Stimulated activated CD8-positive, alpha-beta memory T cell treated with anti-CD3 and anti-CD28 coated beads, Interleukin-7, amount 100 ng/mL, for 4 hours (primary cell): ENCODE results near the gene TRIM2.

Source experiments
- DNase-seq, 2 donors: peaks; one replicate each; pipeline ENCODE4 v3.0.0-alpha.2; 2020; ENCODE audit warnings: low read depth in 2 of 2

The TRIM2 gene

DNA sequence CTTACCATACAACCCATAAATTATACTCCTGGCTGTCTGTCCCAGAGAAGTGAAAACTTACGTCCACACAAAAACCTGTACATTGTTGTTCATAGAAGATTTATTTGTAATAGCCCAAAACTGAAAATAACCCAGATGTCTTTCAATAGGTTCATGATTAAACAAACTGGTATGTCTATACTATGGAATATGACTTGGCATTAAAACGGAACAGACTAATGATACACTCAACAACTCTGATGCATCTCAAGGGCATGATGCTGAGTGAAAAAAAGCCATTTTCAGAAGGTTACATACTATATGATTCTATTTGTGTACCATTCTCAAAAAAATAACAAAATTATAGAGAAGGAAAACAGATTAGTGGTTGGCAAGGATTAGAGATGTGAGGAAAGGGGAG is 128.7 kb downstream of the TRIM2 start:
- DNase-seq: no peak

DNA sequence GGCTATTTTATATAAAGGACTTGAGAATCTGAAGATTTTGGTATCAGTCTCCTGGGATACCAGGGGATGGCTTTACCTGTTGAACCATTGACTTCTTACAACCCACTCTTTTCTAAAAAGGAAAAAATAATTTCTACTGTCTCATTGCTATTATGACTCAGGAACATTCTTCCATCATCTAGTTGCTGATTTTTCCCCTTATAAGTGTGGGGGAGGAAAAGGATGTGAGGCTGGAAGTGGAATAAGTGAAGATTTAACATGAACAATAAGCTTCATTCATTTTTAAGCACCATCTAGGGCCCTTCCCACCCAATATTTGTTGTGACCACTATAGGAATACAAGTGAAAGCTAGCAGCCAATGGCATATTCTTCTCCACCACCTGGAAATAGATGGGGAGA is 129.6 kb downstream of the TRIM2 start:
- no peak for DNase-seq

DNA sequence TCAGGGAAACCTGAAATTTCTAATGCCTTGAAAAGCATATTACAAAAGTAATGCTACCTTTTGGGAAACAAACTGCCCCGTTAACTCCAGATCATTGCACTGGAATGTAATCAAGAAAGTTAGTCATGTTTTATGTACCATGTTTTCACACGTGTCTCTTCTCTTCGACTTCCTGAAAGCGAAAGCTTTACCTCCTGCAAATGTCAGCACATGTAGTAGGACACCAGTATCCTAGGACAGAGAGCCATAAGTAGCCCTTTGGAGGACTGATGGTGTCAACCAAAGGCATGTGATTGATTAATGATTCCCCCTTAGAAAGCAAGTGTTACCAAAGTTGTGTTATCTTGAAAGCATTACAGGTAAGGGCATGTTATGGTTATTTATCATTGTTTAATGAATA is 131.4 kb downstream of the TRIM2 start:
- DNase-seq: no peak

- no peak for DNase-seq
These were observed 133.4 kb downstream of the TRIM2 start for GRCh38 chr4:153337686-153338085.

DNA sequence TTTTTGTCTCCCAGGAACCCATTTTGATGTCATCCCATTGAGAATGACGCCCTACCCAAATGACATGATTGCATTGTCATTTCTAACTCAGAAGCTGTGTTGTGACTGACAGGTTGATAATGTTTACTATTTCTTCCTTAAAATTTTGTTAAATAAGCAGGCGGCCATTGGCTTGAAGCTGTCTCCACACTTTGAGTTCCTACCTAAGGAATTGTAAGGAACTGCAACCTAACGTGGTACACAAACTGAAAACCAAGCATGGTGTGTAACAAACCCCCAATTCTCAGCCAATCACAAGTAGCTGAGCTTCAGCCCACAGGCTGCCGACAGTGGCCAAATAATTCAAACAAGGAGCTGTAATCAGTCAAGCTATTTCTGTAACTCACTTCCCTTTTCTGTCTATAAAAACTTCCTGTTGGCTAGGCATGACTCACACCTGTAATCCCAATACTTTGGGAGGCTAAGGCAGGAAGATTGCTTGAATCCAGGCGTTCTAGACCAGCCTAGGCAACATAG is 137.4 kb downstream of the TRIM2 start:
- no peak for DNase-seq

DNA sequence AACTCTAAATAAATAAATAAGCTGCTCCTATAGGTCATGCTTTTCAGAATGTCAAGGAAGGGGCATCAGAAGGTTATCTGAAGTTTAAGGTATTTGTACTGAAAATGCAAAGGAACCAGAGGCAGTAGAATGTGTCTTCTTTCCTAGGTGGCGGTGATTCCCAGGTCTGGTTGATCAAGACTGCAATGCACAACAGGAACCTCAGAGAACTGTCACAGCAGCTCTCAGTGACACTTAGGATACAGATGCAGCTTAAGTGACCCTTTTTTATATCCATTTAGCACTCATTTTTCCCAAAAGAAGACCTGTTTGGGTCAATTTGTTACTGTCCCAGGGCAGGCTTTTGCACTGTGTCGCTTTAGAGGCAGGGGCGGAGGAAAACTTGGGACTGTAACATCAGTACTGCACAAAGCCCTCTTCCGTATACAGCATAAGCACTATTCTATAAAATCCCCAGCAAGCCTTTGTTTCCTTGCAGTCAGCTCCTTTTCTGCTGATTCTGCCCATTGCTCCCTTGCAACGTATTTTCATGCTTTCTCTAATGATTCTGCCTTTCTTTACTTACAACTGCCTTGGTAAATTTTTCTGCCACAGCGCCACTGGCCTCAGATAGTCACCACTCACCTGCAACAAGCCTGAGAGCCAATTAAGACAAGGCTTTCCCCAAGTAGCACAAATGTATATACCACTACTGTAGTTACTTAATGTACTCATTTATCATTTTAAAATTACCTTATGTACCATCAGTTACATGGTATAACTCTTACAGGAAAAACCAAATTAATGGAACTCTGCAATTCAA is 138.7 kb downstream of the TRIM2 start:
- DNase-seq: no peak

GRCh38 chr4:153344131-153345011 is 140.1 kb downstream of the TRIM2 start, which contains the start of gene MND1:
TSS of gene MND1 (plus strand) at chr4:153344688. CDS start at chr4:153344738, 50 bp downstream.
- peak; percentile 80 to 83 for DNase-seq

GRCh38 chr4:153345012-153345981 is 141.1 kb downstream of the TRIM2 start:
- DNase-seq: peak; percentile 30 to 48

DNA sequence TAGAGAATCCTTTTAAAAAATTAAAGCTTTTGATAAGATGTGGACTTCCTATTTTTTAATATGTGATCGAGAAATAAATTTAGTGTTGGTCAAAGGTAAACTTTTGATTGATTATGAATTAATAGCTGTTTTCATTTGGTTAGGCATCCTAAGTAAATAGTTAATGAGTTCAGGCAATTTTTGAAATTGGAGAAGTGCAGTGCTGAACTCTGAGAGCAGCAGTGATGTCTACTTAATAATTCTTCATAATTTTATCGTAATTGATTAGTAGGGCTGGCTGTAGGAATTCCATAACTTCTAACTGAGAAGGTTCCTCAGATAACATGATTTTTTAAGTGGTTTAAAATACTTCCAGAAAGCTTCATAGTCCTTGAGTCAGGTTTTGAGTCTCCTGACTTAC is 141.8 kb downstream of the TRIM2 start:
- DNase-seq: no peak

- DNase-seq: no peak
These were observed 142.3 kb downstream of the TRIM2 start for GRCh38 chr4:153346563-153346962.

DNA sequence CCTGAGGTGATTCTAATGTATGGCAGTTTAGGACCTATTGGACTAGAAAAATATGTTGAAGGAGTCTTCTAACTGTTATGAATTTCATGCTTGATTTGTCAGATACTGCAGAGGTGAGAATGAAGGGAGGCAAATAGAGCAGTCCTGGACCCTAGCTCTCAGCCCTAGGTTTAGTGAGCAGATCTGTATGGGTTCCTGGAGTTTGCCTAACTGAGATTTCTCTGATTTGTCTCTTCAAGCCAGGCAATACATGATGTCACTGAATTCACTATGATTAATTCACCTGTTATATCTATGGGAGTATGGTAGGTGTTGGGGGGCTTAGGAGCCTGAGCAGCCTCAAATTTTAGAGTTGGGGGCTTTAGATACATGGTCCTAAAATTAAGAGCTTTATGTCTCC is 142.9 kb downstream of the TRIM2 start:
- DNase-seq: no peak

DNA sequence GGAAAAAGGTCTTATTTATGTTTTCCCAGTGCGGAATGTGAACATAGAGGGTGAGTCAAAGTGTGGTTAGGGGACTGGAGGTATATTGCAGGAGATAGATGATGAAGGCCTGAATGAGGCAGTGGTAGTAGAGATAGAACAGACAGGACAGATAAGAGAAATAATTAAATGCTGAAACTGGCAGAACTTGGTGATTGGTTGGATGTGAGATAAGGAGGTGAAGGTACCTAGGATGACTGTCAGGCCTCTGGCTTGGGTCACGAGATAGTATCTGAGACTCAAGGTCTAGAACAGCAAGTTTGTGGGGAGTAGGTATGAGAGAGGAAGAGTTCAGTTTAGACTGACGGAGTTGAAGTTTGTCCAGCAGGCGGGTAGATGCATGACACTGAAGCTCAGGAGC is 143.8 kb downstream of the TRIM2 start:
- DNase-seq: no peak

- DNase-seq: no peak
These were observed 145.1 kb downstream of the TRIM2 start for GRCh38 chr4:153349206-153349805.

DNA sequence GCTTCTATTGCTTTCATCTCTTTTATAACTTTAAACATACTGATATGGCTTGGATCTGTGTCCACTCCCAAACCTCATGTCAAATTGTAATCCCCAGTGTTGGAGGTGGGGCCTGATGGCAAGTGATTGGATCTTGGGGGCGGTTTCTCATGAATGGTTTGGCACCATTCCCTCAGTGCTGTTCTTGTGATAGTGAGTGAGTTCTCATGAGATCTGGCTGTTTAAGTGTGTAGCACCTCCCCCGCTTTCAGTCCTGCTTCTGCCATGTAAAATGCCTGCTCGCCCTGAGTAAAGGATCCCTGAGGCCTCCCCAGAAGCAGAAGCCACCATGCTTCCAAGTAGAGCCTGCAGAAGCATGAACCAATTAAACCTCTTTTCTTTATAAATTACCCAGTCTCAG is 157.9 kb downstream of the TRIM2 start:
- DNase-seq: no peak

GRCh38 chr4:153364061-153364460 is 159.8 kb downstream of the TRIM2 start:
- no peak for DNase-seq

DNA sequence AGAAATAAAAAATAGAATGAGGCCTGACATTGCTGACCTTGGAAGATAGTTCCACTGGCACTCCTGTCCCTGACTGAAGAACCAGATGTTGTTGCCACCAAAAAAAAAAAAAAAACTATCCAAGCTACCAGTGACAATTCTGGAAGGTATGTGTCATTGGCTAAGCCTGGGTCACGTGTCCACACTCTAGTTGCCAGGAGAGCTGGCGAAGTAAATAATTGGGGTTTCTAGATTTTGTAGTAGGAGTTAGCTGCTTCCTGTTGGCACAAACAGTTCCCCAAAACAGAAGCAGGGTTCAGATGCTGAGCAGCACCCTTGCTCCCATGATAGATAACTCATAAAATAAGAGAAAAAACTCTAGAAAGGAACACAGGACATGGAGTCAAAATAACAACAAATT is 160.8 kb downstream of the TRIM2 start:
- DNase-seq: no peak

DNA sequence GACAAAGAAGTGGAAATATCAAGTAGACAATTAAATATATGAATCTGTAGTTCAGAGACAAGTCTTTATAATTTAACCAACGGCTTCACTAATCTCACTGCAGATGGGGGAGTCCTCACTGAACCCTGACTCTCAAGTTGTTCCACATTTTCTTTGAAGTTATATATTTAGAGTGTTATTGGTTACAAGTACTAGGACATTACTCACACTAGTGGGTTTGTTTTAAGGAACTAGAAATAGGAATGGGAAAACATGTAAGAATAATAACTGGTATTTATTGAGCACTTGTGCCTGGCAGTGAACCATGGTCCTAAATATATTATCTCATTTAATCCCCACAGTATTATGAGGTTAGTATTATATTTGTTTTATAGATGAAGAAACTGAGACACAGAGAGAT is 162.2 kb downstream of the TRIM2 start:
- DNase-seq: no peak

DNA sequence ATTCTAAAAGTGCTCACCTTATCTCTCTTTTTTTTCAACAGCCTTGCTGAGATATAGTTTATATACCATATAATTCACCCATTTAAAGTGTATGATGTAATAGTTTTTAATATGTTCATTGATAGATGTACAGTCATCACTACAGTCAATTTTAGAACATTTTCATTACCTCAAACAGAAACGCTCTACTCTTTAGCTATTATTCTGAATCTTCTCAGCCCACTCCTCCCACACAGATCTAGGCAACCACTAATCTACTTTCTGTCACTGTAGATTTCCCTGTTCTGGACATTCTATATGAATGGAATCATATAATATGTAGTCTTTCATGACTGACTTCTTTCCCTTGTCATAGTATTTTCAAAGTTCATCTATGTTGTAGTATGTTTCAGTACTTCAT is 162.8 kb downstream of the TRIM2 start:
- DNase-seq: no peak

DNA sequence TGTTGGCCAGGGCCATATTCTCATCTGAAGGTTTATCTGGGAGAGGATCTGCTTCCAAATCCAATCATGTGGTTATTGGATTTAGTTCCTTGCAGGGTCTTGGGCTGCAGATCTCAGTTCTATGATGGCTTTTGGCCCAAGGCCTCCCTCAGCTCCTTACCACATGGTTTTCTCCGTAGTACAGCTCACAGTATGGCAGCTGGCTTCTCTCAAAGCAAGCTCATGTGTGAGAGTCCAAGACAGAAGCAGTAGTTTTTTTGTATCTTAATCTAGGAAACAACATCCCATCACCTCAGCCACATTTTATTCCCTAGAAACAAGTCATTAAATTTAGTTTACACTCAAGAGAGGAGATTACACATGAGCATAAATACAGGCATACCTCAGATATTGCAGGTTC is 164.8 kb downstream of the TRIM2 start:
- no peak for DNase-seq

DNA sequence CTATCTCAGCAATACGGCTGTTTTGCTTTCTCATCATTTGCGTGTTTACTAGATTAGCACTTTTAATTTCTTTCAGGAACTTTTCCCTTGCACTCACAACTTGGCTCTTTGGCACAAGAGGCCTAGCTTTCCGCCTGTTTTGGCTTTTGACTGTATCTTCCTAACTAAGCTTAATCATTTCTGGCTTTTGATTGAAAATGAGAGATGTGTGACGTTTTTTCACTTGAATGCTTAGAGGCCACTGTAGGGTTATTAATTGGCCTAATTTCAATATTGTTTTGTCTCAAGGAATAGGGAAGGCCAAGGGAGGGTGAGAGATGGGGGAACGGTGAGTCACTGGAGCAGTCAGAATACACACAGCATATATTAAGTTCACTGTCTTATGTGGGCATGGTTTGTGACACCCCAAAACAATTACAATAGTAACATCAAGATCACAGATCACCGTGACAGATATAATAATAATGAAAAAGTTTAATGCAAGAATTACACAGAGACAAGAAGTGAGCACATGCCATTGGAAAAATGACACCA is 167.5 kb downstream of the TRIM2 start:
- no peak for DNase-seq
